ENCODE measurements around the gene NES.

NES gene

DNA sequence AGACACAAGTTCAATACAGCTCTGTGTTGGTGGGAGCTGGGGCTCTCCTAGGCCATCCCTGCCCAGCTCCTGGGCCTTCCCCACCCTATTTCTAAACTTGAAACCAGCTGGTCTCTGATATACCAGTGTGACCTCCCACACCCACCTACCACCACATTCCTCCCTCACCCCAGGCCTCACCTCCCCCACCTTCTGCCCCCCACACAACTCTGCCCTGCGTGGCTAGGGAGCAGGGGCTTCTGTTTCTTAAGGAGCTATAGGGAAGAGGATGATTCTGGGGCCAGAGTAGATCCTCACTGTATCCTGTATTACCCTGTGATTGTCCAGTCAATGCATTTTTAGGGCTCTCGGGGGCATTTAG lies 16.5 kb downstream of the NES start:
- no peak for DNase-seq

- DNase-seq, result peak; percentile 94
Observed at GRCh38 chr1:156659988-156660751, 17.0 kb downstream of the NES start.

- no peak for DNase-seq
Observed at GRCh38 chr1:156659661-156659987, 17.6 kb downstream of the NES start.

- DNase-seq, result no peak
Observed at GRCh38 chr1:156658945-156659574, 18.1 kb downstream of the NES start.

GRCh38 chr1:156658496-156658895 lies 18.7 kb downstream of the NES start:
- no peak for DNase-seq

DNA sequence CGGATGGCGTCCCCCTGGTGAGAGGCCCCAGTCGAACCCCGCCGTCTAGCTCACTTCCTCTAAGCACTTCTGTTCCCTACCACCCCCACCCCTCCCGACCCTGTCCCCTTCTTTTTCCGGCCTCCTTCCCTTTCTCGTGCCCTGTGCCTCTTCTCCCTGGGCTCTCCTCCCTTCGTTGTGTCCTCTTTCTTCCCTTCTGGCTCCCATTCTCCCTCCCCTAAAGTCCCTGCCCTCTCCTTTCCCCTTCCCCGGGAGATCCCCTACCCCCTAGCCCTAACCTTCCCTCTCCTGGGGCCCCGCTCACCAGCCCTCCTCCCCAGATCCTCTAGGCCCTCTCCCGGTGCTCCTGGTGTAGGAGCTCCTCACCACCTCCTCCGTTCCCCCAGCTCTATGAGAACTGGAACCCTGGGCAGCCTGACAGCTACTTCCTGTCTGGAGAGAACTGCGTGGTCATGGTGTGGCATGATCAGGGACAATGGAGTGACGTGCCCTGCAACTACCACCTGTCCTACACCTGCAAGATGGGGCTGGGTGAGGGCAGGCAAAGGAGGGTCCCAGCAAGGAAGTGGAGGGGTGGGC lies 19.4 kb downstream of the NES start:
- no peak for DNase-seq

- peak; percentile 27 for DNase-seq
Observed at GRCh38 chr1:156656806-156657740, 20.1 kb downstream of the NES start.

DNA sequence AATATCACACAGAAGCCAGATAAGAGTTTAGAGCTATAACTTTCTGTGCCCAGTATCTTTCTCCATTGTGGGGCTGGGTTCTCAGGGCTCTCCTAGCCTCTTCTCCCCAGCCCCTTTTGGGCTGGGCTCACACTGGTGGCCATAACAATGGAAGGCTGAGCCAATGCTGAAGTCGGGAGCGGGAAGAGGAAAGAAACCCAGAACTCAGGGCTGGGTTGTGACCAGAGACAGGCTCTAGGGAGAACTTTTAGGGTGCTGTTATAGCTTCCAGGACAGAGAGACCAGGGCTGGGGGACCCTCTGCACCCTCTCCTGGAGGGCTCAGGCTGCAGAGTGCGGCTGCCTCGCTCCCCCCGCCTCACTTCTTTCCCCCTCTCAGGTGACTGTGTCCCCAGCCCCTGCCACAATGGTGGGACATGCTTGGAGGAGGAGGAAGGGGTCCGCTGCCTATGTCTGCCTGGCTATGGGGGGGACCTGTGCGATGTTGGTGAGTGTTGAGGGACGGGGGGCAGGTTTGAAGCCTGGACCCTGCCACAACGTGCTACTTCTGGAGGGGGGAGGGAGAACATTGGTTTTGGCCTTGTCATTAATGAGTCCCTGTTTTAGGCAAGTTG lies 21.2 kb downstream of the NES start:
- DNase-seq, result no peak

- DNase-seq, result peak; percentile 64
Observed at GRCh38 chr1:156655151-156655903, 21.9 kb downstream of the NES start.

DNA sequence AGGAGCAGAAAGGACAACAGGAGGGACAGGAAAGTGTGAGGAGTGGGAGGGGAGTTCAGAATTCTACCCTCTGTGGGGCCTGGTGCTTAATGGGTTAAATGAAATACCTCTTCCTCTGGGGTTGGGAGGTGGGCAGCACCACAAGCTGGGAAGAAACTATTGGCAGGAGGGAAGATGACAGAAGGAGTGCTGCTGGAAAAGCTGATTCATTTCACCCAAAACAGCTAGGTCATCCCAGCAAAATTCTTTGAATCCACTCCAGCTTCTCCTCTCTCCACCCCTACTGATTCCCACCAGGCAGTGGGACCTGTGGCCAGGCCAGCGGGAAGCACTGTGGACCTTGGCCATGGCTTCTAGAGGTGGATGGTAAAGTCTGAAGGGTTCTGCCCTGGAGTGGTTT lies 22.5 kb downstream of the NES start:
- DNase-seq, result no peak

DNA sequence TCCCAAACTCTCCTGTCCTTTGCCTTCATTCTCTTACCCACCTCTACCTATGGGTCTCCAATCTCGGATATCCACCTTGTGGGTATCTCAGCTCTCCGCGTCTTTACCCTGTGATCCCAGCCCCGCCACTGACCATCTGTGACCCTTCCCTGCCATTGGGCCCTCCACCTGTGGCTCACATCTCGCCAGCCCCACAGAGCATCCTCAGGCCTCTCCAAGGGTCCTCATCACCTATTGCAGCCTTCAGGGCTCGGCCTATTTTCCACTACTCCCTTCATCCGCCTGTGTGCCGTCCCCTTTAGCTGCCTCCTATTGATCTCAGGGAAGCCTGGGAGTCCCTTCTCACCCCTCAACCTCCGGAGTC lies 24.2 kb downstream of the NES start:
- no peak for DNase-seq

- peak; percentile 59 for DNase-seq
Observed at GRCh38 chr1:156652131-156652991, 24.8 kb downstream of the NES start.

- no peak for DNase-seq
Observed at GRCh38 chr1:156648951-156649350, 28.3 kb downstream of the NES start.

- DNase-seq, result no peak
Observed at GRCh38 chr1:156648496-156648895, 28.7 kb downstream of the NES start.

DNA sequence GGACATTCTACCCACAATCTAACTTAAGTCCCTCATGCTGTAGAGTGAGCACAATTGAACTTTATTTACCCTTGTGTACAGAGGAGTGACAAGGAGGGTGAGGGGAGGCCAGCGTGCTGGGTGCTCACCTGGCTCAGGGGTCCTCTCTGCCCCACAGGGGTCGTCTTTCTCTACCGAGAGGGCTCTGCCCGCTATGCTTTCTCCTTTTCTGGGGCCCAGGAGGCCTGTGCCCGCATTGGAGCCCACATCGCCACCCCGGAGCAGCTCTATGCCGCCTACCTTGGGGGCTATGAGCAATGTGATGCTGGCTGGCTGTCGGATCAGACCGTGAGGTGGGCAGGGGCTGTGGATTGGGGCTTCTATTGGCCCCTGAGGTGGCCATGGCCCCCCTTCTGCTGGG lies 29.9 kb downstream of the NES start:
- no peak for DNase-seq

DNA sequence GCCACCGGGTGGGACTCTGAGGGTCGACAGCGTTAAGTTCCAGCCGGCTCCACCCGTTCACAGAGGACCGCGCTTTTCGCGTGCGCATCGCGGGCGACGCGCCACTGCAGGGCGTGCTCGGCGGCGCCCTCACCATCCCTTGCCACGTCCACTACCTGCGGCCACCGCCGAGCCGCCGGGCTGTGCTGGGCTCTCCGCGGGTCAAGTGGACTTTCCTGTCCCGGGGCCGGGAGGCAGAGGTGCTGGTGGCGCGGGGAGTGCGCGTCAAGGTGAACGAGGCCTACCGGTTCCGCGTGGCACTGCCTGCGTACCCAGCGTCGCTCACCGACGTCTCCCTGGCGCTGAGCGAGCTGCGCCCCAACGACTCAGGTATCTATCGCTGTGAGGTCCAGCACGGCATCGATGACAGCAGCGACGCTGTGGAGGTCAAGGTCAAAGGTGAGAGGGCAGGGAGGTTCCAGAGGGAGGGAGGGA lies 30.4 kb downstream of the NES start:
- DNase-seq, result no peak

GRCh38 chr1:156645666-156646065 lies 31.5 kb downstream of the NES start:
- DNase-seq, result no peak

- DNase-seq, result no peak
Observed at GRCh38 chr1:156645056-156645455, 32.2 kb downstream of the NES start.

- no peak for DNase-seq
Observed at GRCh38 chr1:156644640-156645039, 32.6 kb downstream of the NES start.

DNA sequence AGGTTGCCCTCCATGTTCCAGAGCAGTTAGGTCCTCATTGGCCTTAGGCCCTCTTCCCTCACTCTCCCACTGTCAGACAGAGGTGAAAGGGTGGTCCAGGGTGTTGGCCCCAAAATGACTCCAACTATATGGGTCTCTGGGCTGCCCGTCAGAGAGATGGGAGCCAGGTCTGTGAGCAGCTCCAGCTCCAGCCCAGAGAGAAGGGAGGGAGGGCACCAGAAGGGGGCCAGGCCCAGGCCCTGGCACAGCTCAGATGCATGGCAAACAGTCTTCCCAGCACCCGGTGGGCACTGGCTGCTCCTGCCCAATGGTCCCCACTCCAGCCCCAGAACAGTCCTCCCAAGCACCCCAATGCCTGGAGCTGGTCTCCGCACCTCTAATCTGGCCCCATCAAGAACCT lies 33.1 kb downstream of the NES start:
- no peak for DNase-seq

- peak; percentile 94 for DNase-seq
Observed at GRCh38 chr1:156643778-156644092, 33.5 kb downstream of the NES start.

Data from MV-4-11 (cell line).